HCT116 (cell line): ENCODE measurements around the gene PCSK6. TPM values are rescaled to one million over a fixed set of nuclear protein-coding genes. Genes with fewer than 3 reads are reported as not detected.

Source experiments
- ATAC-seq: fragments of 200-7000 bp; cut with Tn5 transposase; 2 replicates; pipeline ENCODE4 v1.9.1; 2020; ENCODE audit warnings: mild to moderate bottlenecking, moderate library complexity
- BruUV-seq: library from RNA; stranded (reverse); fragments of 400-500 nt; replicated peaks from 2 replicates; lab custom pipeline; 2021; lab: Mats Ljungman, UMichigan
- CTCF ChIA-PET: fragments of 300-600 bp; sonication (Branson Sonifier 250); formaldehyde crosslinking; loops from one replicate; lab custom pipeline; 2021; ENCODE audit warnings: antibody characterized with exemption; lab: Charles Lee
- POLR2A ChIA-PET: fragments of 300-600, 350-600 bp; sonication (Branson Sonifier 250); formaldehyde crosslinking; loops from one replicate; lab custom pipeline; 2021; ENCODE audit warnings: antibody characterized with exemption; lab: Charles Lee
- RAD21 ChIA-PET, 2 experiments: fragments of 300-600 bp; sonication (Branson Sonifier 250); formaldehyde crosslinking; loops; one replicate each; lab custom pipeline; 2023; ENCODE audit warnings: low total read pairs in 2 of 2; ENCODE audit not compliant: uncharacterized antibody in 2 of 2, unreplicated experiment in 2 of 2, low non-redundant PET in 1 of 2; lab: Charles Lee
- DNase-seq: peaks from one replicate; pipeline ENCODE4 v3.0.0-alpha.2; 2010; ENCODE audit warnings: low read depth, low spot score
- H2AFZ ChIP-seq: fragments of 200-600 bp; shearing (Covaris generic), sonication (generic); 2 replicates; pipeline ENCODE4 v1.6.1; 2017; ENCODE audit warnings: low read depth, mixed run types, mixed read lengths, antibody characterized with exemption, low read length; ENCODE audit not compliant: poor library complexity, severe bottlenecking
- H3K27ac ChIP-seq: 2 replicates; pipeline ENCODE4 v1.5.1; 2012; ENCODE audit warnings: low read depth, low read length
- H3K27me3 ChIP-seq: fragments of 200-600 bp; sonication (generic); 2 replicates; pipeline ENCODE4 v1.6.1; 2016; ENCODE audit warnings: mixed run types, low read length, mixed read lengths; ENCODE audit not compliant: insufficient read depth
- H3K36me3 ChIP-seq, 2 experiments: fragments of 200-500 bp in 1 of 2; fragments of 200-600 bp in 1 of 2; sonication (Bioruptor generic) in 1 of 2; sonication (generic) in 1 of 2; 2 replicates each; pipeline versions ENCODE4 v1.5.1 to v1.6.1; 2014 to 2016; ENCODE audit warnings: low read length in 2 of 2, inconsistent platforms in 1 of 2, mixed read lengths in 1 of 2, mixed run types in 1 of 2; ENCODE audit not compliant: insufficient read depth in 2 of 2, control insufficient read depth in 1 of 2
- H3K4me1 ChIP-seq, 2 experiments: fragments of 200-600 bp in 1 of 2; sonication (generic) in 1 of 2; 2 replicates each; pipeline versions ENCODE4 v1.5.1 to v1.6.1; 2012 to 2017; ENCODE audit warnings: low read length in 2 of 2, inconsistent platforms in 1 of 2, mild to moderate bottlenecking in 1 of 2, mixed read lengths in 1 of 2, mixed run types in 1 of 2, moderate library complexity in 1 of 2; ENCODE audit not compliant: insufficient read depth in 2 of 2, control insufficient read depth in 1 of 2
- H3K4me2 ChIP-seq: fragments of 200-600 bp; sonication (generic); 2 replicates; pipeline ENCODE4 v1.6.1; 2017; ENCODE audit warnings: mixed run types, low read length, mixed read lengths
- H3K4me3 ChIP-seq, 2 experiments: fragments of 200-600 bp in 1 of 2; sonication (generic) in 1 of 2; replicated peaks in 1 of 2; 2 replicates each; pipeline ENCODE4 v1.5.1; 2011 to 2016; ENCODE audit warnings: low read length in 2 of 2, control low read depth in 1 of 2, low read depth in 1 of 2, mild to moderate bottlenecking in 1 of 2, mixed read lengths in 1 of 2, mixed run types in 1 of 2
- H3K79me2 ChIP-seq: fragments of 200-600 bp; sonication (generic); 2 replicates; pipeline ENCODE4 v1.6.1; 2017; ENCODE audit warnings: mild to moderate bottlenecking, mixed run types, low read length, moderate library complexity, mixed read lengths; ENCODE audit not compliant: insufficient read depth
- H3K9ac ChIP-seq: fragments of 200-600 bp; sonication (generic); 2 replicates; pipeline ENCODE4 v1.6.1; 2016; ENCODE audit warnings: low read length, mixed read lengths
- H3K9me2 ChIP-seq: fragments of 200-600 bp; sonication (generic), shearing (Covaris generic); 2 replicates; pipeline ENCODE4 v1.6.1; 2017; ENCODE audit warnings: mixed run types, mild to moderate bottlenecking, moderate library complexity; ENCODE audit not compliant: insufficient read depth
- H3K9me3 ChIP-seq, 2 experiments: fragments of 200-500 bp in 1 of 2; fragments of 200-600 bp in 1 of 2; sonication (Bioruptor generic) in 1 of 2; sonication (generic) in 1 of 2; 2 replicates each; pipeline ENCODE4 v1.6.1; 2014 to 2017; ENCODE audit warnings: low read length in 2 of 2, mixed read lengths in 2 of 2, inconsistent platforms in 1 of 2, low read depth in 1 of 2, mild to moderate bottlenecking in 1 of 2, mixed run types in 1 of 2, moderate library complexity in 1 of 2; ENCODE audit not compliant: control insufficient read depth in 1 of 2, insufficient read depth in 1 of 2
- H4K20me1 ChIP-seq: fragments of 200-600 bp; sonication (generic), shearing (Covaris generic); 2 replicates; pipeline ENCODE4 v1.6.1; 2017; ENCODE audit warnings: mixed run types, mild to moderate bottlenecking, moderate library complexity; ENCODE audit not compliant: insufficient read depth
- CEBPB ChIP-seq: IDR thresholded peaks from 2 replicates; pipeline ENCODE4 v1.6.1; 2012; ENCODE audit warnings: low read depth
- EGR1 ChIP-seq: IDR thresholded peaks from 2 replicates; pipeline ENCODE4 v1.6.1; 2012; ENCODE audit warnings: low read depth
- ELF1 ChIP-seq: IDR thresholded peaks from 2 replicates; pipeline ENCODE4 v1.6.1; 2012; ENCODE audit warnings: low read depth, borderline replicate concordance
- EZH2 ChIP-seq: fragments of 200-600 bp; sonication (generic); IDR thresholded peaks from 2 replicates; pipeline ENCODE4 v1.6.1; 2017; ENCODE audit warnings: antibody characterized with exemption, mixed run types
- EZH2phosphoT487 ChIP-seq: fragments of 200-600 bp; IDR thresholded peaks from 2 replicates; pipeline ENCODE4 v1.6.1; 2018; ENCODE audit warnings: antibody characterized with exemption, borderline replicate concordance
- FOSL1 ChIP-seq: IDR thresholded peaks from 2 replicates; pipeline ENCODE4 v1.6.1; 2012; ENCODE audit warnings: low read depth
- JUND ChIP-seq: IDR thresholded peaks from 2 replicates; pipeline ENCODE4 v1.6.1; 2012
- POLR2A ChIP-seq: IDR thresholded peaks from 2 replicates; pipeline ENCODE4 v1.7.0; 2011; ENCODE audit warnings: borderline replicate concordance; ENCODE audit not compliant: insufficient read depth, insufficient read length; ENCODE audit errors: extremely low read depth
- POLR2AphosphoS5 ChIP-seq: IDR thresholded peaks from 2 replicates; pipeline ENCODE4 v1.6.1; 2011; ENCODE audit warnings: mild to moderate bottlenecking, low read depth, low read length, moderate library complexity
- RAD21 ChIP-seq: IDR thresholded peaks from 2 replicates; pipeline ENCODE4 v1.6.1; 2012; ENCODE audit warnings: low read depth, mild to moderate bottlenecking
- SIN3A ChIP-seq: IDR thresholded peaks from 2 replicates; pipeline ENCODE4 v1.6.1; 2012; ENCODE audit warnings: low read depth
- SP1 ChIP-seq: IDR thresholded peaks from 2 replicates; pipeline ENCODE4 v1.6.1; 2012; ENCODE audit warnings: low read depth
- YY1 ChIP-seq: IDR thresholded peaks from 2 replicates; pipeline ENCODE4 v1.6.1; 2011; ENCODE audit warnings: low read length, low read depth, moderate library complexity, mild to moderate bottlenecking; ENCODE audit not compliant: insufficient replicate concordance; ENCODE audit errors: extremely low read depth
- ZFX ChIP-seq: fragments of 450-650 bp; IDR thresholded peaks from 2 replicates; pipeline ENCODE4 v1.6.1; 2017
- intact Hi-C: fragments of 100-400 bp; cut with micrococcal nuclease; formaldehyde crosslinking; loops from 2 replicates; pipeline ENCODE4 v1.10.0; 2022
- total RNA-seq: library from RNA; stranded (reverse); gene quantifications from one replicate; pipeline ENCODE4 v1.2.1, GENCODE V29; 2021; ENCODE audit not compliant: unreplicated experiment
- TF ChIP-seq, protein P1 (sequence below): IDR thresholded peaks from 2 replicates; pipeline ENCODE4 v1.6.1; 2012
- TF ChIP-seq, protein P2 (sequence below), 3 experiments: fragments of 200-600 bp in 1 of 3; sonication (generic) in 1 of 3; IDR thresholded peaks in 2 of 3; conservative IDR thresholded peaks in 1 of 3; 2 replicates each; pipeline ENCODE4 v1.5.1; 2012 to 2017; ENCODE audit warnings: low read depth in 2 of 3, low read length in 2 of 3, antibody characterized with exemption in 1 of 3, borderline replicate concordance in 1 of 3, control low read depth in 1 of 3, mild to moderate bottlenecking in 1 of 3, mixed read lengths in 1 of 3, mixed run types in 1 of 3, moderate library complexity in 1 of 3; ENCODE audit not compliant: insufficient read depth in 1 of 3
- TF ChIP-seq, protein P3 (sequence below): IDR thresholded peaks from 2 replicates; pipeline ENCODE4 v1.6.1; 2012; ENCODE audit warnings: low read depth
- TF ChIP-seq, protein P4 (sequence below): IDR thresholded peaks from 2 replicates; pipeline ENCODE4 v1.6.1; 2011; ENCODE audit warnings: mild to moderate bottlenecking, low read length, moderate library complexity; ENCODE audit not compliant: insufficient replicate concordance; ENCODE audit errors: extremely low read depth

Gene PCSK6
- total RNA-seq, 1 experiment from 2014 or later: 13.5 TPM

DNA sequence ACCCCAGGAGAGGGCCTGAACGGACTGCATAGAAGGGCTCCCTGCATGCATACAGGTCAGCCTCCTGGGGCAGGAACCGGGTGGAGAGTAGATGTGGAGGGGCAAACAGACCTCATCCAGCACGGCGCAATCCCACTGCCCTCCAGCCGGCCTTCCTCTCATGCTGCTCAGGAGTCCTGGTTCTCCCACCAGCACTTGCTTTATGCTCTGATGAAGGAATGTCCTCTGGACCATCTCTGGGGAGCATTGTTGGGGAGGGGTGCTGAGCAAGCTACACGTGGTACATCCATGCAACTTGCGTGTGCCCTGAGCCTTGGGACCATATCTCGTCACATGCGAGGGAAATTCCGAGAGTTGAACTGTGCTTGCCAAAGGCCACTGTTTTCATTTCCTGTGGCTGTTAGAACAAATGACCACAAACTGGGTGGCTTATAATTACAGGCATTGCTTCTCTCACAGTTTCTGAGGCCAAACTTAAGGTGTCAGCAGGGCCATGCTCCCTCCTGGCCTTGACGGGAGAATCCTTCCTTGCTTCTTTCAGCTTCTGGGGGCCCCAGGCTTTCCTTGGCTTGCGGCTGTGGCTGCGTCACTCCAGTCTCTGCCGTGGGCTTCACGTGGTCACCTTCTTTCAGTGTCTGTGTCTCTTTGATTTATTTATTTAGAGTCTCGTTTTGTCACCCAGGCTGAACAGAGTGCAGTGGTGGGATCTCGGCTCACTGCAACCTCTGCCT, 224.4 kb downstream of the PCSK6 start:
- Histone ChIP-seq H3K9ac (no peak overlapping the region), H3K9me2 (no peaks in the 10 kb centered on the region), H3K4me2 (no peak overlapping the region), H3K4me1 (no peaks in the 10 kb centered on the region), H3K27me3 (no peaks in the 10 kb centered on the region), H3K27ac (no peak overlapping the region), H3K4me3 (no peak overlapping the region), H3K79me2 (no peaks in the 10 kb centered on the region), H2AFZ (no peak overlapping the region), H3K36me3 (peaks cover 0 to 5% of the 10 kb centered on the region in 2 experiments; a peak in 1 of 4 replicates), H3K9me3 (no peaks in the 10 kb centered on the region), H4K20me1 (no peaks in the 10 kb centered on the region)
- intact Hi-C loops: no loop called here
- no peak for DNase-seq
- TF ChIP-seq SIN3A: no peak
- TF ChIP-seq FOSL1: no peak
- no peak for TF ChIP-seq ELF1
- TF ChIP-seq, protein P1, sequence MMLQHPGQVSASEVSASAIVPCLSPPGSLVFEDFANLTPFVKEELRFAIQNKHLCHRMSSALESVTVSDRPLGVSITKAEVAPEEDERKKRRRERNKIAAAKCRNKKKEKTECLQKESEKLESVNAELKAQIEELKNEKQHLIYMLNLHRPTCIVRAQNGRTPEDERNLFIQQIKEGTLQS: no peak
- TF ChIP-seq JUND: no peak
- TF ChIP-seq, protein P2, sequence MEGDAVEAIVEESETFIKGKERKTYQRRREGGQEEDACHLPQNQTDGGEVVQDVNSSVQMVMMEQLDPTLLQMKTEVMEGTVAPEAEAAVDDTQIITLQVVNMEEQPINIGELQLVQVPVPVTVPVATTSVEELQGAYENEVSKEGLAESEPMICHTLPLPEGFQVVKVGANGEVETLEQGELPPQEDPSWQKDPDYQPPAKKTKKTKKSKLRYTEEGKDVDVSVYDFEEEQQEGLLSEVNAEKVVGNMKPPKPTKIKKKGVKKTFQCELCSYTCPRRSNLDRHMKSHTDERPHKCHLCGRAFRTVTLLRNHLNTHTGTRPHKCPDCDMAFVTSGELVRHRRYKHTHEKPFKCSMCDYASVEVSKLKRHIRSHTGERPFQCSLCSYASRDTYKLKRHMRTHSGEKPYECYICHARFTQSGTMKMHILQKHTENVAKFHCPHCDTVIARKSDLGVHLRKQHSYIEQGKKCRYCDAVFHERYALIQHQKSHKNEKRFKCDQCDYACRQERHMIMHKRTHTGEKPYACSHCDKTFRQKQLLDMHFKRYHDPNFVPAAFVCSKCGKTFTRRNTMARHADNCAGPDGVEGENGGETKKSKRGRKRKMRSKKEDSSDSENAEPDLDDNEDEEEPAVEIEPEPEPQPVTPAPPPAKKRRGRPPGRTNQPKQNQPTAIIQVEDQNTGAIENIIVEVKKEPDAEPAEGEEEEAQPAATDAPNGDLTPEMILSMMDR (IDR thresholded peaks at IDR 0.05 in 2 of 3, conservative IDR thresholded peaks at IDR 0.05 in 1 of 3; ENCODE audit: borderline replicate concordance in 1 of 3, insufficient read depth in 1 of 3, low read depth in 2 of 3, low read length in 2 of 3): no peak
- no peak for TF ChIP-seq POLR2AphosphoS5
- no peak for TF ChIP-seq ZFX
- TF ChIP-seq, protein P3, sequence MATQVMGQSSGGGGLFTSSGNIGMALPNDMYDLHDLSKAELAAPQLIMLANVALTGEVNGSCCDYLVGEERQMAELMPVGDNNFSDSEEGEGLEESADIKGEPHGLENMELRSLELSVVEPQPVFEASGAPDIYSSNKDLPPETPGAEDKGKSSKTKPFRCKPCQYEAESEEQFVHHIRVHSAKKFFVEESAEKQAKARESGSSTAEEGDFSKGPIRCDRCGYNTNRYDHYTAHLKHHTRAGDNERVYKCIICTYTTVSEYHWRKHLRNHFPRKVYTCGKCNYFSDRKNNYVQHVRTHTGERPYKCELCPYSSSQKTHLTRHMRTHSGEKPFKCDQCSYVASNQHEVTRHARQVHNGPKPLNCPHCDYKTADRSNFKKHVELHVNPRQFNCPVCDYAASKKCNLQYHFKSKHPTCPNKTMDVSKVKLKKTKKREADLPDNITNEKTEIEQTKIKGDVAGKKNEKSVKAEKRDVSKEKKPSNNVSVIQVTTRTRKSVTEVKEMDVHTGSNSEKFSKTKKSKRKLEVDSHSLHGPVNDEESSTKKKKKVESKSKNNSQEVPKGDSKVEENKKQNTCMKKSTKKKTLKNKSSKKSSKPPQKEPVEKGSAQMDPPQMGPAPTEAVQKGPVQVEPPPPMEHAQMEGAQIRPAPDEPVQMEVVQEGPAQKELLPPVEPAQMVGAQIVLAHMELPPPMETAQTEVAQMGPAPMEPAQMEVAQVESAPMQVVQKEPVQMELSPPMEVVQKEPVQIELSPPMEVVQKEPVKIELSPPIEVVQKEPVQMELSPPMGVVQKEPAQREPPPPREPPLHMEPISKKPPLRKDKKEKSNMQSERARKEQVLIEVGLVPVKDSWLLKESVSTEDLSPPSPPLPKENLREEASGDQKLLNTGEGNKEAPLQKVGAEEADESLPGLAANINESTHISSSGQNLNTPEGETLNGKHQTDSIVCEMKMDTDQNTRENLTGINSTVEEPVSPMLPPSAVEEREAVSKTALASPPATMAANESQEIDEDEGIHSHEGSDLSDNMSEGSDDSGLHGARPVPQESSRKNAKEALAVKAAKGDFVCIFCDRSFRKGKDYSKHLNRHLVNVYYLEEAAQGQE: no peak
- TF ChIP-seq EZH2phosphoT487: no peak
- no peak for TF ChIP-seq RAD21
- TF ChIP-seq POLR2A: no peak
- TF ChIP-seq CEBPB: no peak
- TF ChIP-seq, protein P4, sequence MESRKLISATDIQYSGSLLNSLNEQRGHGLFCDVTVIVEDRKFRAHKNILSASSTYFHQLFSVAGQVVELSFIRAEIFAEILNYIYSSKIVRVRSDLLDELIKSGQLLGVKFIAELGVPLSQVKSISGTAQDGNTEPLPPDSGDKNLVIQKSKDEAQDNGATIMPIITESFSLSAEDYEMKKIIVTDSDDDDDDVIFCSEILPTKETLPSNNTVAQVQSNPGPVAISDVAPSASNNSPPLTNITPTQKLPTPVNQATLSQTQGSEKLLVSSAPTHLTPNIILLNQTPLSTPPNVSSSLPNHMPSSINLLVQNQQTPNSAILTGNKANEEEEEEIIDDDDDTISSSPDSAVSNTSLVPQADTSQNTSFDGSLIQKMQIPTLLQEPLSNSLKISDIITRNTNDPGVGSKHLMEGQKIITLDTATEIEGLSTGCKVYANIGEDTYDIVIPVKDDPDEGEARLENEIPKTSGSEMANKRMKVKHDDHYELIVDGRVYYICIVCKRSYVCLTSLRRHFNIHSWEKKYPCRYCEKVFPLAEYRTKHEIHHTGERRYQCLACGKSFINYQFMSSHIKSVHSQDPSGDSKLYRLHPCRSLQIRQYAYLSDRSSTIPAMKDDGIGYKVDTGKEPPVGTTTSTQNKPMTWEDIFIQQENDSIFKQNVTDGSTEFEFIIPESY: no peak
- no peak for TF ChIP-seq YY1
- TF ChIP-seq SP1: no peak
- no peak for TF ChIP-seq EGR1
- no peak for TF ChIP-seq EZH2
- RAD21 ChIA-PET: no interaction called here
- no TSS peak for BruUV-seq
- CTCF ChIA-PET: no interaction called here
- no peak for ATAC-seq
- POLR2A ChIA-PET: no interaction called here
